Measurements from ENCODE around the gene NUDT6.

The NUDT6 gene

GRCh38 chr4:122914292-122914904, 8.0 kb downstream of the NUDT6 start:
- no peak for DNase-seq (ENCODE audit: low read depth)

- no peak for DNase-seq (ENCODE audit: low read depth)
These were observed 9.4 kb downstream of the NUDT6 start for GRCh38 chr4:122912810-122913575.

GRCh38 chr4:122911588-122911987, 10.8 kb downstream of the NUDT6 start:
- no peak for DNase-seq (ENCODE audit: low read depth)

DNA sequence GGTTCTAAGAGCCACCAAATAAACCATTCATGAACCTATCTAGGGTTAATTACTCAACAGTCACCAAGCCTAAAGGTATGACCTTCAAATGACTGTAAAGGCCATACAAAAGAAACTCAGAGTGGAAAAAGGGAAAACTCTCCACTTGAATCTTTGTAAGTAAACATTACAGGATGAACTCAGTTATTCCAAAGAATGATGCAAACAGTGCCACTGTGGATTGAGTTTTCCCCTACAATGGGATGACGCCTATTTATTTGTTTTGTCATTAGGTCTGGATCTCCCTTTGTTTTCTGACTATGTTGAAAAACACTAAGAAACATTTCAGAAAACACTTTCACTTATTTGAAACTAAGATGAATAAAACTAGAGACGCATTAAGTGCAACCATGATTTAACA, 12.7 kb downstream of the NUDT6 start:
- DNase-seq (ENCODE audit: low read depth), result no peak

DNA sequence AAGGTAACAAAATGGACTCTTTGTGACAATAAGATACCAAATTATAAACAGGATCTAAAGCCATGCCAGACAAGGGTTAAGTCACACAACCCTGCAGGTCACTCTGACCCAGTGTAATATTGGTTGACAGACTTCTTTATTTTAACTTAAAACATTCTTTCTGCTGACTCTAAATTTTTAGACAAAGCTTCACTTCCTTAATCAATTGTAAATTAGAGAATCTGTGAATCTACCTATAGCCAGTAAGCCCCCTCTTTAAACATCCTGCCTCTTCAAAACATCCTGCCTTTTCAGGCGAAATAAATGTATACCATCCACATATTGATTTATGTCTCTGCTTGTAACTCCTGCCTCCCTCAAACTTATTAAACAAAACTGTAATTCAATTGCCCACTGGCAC, 14.2 kb downstream of the NUDT6 start:
- no peak for DNase-seq (ENCODE audit: low read depth)

DNA sequence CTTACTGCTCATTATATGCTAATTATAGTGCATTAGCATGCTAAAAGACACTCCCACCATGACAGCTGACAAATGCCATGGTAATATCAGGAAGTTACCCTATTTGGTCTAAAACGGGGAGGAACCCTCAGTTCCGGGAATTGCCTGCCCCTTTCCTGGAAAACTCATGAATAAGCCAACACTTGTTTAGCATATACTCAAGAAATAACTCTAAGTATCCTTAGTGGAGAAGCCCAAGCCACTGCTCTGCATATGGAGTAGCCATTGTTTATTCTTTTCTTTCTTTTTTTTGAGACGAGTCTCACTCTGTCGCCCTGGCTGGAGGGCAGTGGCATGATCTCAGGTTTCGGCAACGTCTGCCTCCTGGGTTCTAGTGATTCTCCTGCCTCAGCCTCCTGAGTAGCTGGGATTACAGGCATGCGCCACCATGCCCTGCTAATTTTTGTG, 15.5 kb downstream of the NUDT6 start:
- DNase-seq (ENCODE audit: low read depth), result no peak

DNA sequence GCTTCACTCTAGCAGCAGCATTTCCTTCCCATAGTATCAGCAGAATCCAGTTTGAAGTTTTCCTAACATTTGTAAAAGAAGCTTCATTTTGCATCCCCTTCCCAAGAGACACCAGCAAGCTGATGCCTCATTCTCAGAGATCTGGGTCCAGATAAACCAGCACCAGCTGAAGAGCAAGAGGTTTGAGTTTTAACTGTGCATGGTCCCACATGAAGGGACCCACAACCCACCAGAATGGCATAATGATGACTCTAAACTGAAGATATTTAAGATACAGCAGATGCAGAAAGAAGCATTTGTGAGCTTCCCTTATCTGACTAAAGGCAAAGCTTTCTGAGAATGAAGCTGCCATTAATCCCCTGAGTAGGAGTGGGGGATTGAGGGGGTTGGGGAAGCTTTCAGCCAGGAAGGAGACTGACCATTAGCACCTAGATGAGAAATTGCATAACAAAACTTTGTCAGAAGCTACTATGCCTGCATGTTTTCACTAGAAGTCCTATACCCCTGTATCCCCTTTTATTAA, 18.6 kb downstream of the NUDT6 start:
- no peak for DNase-seq (ENCODE audit: low read depth)

GRCh38 chr4:122901247-122902010, 21.0 kb downstream of the NUDT6 start:
- no peak for DNase-seq (ENCODE audit: low read depth)

GRCh38 chr4:122900314-122900713, 22.1 kb downstream of the NUDT6 start:
- DNase-seq (ENCODE audit: low read depth), result no peak

GRCh38 chr4:122899682-122900081, 22.7 kb downstream of the NUDT6 start:
- DNase-seq (ENCODE audit: low read depth), result no peak

GRCh38 chr4:122898370-122899150, 23.8 kb downstream of the NUDT6 start:
- no peak for DNase-seq (ENCODE audit: low read depth)

DNA sequence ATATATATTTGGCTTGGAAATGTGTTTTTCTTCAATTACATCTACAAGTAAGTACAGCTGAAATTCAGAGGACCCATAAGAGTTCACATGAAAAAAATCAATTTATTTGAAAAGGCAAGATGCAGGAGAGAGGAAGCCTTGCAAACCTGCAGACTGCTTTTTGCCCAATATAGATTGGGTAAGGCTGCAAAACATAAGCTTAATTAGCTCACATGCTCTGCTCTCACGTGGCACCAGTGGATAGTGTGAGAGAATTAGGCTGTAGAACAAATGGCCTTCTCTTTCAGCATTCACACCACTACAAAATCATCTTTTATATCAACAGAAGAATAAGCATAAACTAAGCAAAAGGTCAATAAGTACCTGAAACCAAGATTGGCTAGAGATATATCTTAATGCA, 26.1 kb downstream of the NUDT6 start:
- DNase-seq (ENCODE audit: low read depth), result no peak

GRCh38 chr4:122895336-122895995, 26.9 kb downstream of the NUDT6 start:
- DNase-seq (ENCODE audit: low read depth), result no peak

GRCh38 chr4:122894827-122895226, 27.6 kb downstream of the NUDT6 start:
- no peak for DNase-seq (ENCODE audit: low read depth)

DNA sequence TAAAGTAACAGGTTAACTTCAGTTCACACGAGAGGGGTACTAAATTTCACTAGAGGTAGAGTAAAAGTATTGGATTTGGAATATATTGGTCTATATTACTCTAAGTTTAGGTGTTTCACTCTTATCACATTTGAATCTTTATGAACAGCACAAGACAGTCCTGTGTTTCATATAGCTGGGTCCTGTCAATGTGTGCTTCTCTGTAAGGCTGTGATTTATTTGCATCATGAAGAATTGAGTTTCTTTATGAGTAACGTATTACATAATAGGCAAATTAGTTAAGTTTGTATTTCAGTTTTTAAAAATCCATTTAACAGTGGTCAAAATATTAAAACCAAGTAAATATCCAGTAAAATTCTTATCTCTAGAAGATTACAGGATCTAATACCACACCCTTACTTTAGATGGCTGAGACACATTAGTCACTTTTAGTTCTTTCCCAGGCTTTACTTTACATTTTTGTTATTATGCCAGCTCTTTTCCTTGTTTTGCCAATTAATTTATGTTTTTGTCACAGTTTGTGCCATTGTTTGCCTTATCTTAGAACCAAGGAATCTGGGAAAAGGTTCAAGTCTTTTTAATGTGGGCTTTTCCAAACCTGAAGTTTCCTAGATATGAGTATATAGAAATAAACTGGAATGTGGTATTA, 32.1 kb downstream of the NUDT6 start:
- DNase-seq (ENCODE audit: low read depth), result no peak

DNA sequence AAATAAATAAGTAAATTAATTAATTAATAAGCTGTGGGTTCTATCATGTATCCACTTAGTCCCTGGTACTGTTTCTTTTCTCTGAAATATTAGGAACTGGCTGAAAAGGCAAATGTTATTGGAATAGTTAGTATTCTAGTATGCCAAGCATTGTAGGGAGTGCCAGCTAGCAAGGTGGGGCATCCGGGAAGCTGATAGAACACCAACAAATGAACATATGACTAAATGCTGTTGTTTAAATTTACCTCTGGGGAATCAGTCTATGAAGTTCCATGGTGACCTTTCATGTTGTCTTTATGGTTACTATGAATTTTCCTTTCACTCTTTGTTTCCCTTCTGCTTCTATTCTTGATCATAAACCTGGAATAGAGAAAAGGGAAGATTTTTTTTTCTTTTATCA, 32.7 kb downstream of the NUDT6 start:
- DNase-seq (ENCODE audit: low read depth), result no peak

DNA sequence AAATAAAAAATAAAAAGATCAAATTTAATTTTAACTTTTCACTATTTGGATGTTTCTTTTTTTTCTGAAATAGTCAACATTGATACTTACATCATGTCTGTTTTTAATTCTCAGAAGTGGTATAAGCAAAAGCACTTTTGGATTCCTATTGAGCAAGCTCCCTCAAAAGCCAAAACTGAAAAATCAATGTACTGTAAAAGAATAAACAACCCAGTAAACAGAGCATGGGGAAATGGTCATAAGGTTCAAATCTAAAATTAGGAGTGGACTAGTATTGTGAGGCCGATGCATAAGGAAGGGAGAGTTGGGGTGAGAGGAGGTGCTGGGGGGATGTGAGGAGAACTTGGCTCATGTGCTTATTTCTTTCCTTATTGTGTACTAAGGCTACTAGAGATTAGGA, 37.9 kb downstream of the NUDT6 start:
- no peak for DNase-seq (ENCODE audit: low read depth)

DNA sequence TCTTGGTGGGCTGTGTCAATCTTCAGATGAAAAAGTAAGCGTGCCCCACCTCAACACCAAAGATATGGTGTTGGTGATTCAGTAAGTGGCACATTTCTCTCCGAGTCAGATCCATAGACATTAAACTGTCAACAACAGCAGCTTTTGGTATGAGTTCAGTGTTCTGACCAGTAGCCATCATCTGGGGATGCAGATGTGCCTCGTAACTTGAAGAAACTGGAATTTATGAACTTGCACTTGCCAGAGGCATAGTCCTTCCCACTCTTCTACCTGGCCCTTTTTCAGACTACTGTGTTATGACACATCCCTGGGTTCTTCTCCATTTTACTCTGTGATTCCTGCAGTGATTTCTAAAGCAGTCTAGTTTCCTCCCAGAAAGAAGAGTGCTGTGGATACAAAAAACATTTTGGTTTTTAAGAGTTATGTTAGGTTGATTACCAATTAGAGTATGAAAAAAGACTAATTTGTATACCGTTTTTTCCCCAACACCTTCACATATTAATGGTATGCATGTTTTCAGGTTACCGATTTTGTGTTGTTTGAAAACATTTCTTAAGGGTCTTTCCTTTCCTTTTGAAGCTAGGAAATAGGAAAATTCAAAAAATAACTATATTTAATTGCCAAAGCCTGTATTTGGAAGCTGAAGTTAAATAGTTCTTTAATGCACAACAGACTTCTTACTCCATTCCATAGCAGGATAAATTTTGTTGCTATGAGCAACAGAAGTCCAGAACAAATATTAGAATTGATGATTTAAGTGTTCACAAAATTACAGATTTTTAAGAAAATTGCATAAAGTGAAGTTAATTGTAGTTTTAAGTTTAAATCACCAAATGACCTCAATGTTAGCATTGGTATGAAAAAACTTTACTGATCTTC, 39.3 kb downstream of the NUDT6 start:
- no peak for DNase-seq (ENCODE audit: low read depth)

DNA sequence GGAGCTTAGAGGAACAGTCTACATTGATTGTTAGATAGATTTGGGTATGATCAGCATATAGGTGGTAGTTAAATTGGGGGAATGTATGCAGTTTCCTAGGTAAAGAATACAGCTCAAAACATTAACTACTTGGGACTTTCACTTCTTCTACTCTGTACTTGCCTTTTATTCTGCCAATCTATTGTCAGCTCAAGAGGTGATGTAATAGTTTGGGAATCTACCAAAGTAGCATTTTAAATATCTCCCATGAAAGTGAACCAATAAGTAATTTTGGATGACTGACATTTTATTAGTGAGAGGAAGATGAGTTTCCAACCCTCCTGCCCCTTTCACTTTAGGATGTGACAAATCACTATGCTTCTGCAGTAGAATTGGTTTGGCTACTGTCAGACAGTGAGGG, 43.4 kb downstream of the NUDT6 start:
- no peak for DNase-seq (ENCODE audit: low read depth)

DNA sequence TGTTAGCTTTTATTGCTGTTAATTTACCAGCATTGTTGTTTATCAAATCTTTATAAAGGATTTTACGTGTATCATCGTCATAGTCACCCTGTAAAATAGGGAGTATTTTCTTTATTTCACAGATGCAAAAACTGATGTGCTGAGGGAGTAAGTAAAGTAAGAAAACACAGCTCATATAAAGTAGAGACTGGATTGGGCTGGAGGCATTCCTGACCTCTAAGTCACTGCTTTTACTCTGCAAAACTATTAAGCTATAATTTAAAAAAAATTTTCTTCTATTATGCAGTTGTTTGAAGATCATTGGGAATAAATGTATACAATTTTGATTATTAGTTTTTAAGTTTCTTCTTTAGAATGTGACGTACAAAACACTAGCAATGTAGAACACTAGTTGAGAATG, 45.9 kb downstream of the NUDT6 start:
- no peak for DNase-seq (ENCODE audit: low read depth)
